ENCODE results near the gene ZNF487.

- no peak for TF ChIP-seq CTCF (IDR thresholded peaks at IDR 0.05)
- TF ChIP-seq POLR2A (IDR thresholded peaks at IDR 0.05) = no peak
Observed at GRCh38 chr10:43458227-43458626, 21.3 kb downstream of the ZNF487 start.

Measured in lower leg skin (tissue), 3 donors.